ENCODE data around the gene ZNF33B. TPM values are rescaled to one million over a fixed set of nuclear protein-coding genes. Genes with fewer than 3 reads are reported as not detected.

Gene ZNF33B
- total and polyA plus RNA-seq, 7 donors = 12.1 to 21.9 (median 14.8) TPM

- Histone ChIP-seq H3K36me3 (no peaks in the 10 kb centered on the region), H3K9me3 (no peaks in the 10 kb centered on the region), H3K4me1 (no peaks in the 10 kb centered on the region), H3K27me3 (no peaks in the 10 kb centered on the region), H3K27ac (no peak overlapping the region), H3K4me3 (no peak overlapping the region)
- WGBS, 2 donors = 75 to 84% methylated on average over 4 of the region's 4 CpGs
- DNase-seq = no peak
- TF ChIP-seq POLR2A (IDR thresholded peaks at IDR 0.05) (no peak), EP300 (IDR thresholded peaks at IDR 0.05) (no peak)
- intact Hi-C loops (cut with DNase I) = no loop called here
Measured at GRCh38 chr10:42646214-42646613, 7.8 kb upstream of the ZNF33B start.

- 89 to 94% methylated on average over 12 of the region's 12 CpGs for WGBS, 2 donors
- TF ChIP-seq EP300 (IDR thresholded peaks at IDR 0.05) = no peak
- no peak for TF ChIP-seq POLR2A (IDR thresholded peaks at IDR 0.05)
- TF ChIP-seq CTCF (IDR thresholded peaks at IDR 0.05) = no peak
- no peak for TF ChIP-seq POLR2AphosphoS5 (IDR thresholded peaks at IDR 0.05)
- intact Hi-C loops (cut with DNase I) = no loop called here
- H3K4me1 ChIP-seq = no peaks in the 10 kb centered on the region
- no peaks in the 10 kb centered on the region for H3K27me3 ChIP-seq
- H3K4me3 ChIP-seq = no peak overlapping the region
- H3K27ac ChIP-seq = no peak overlapping the region
- no peaks in the 10 kb centered on the region for H3K36me3 ChIP-seq
- no peaks in the 10 kb centered on the region for H3K9me3 ChIP-seq
- no peak for DNase-seq
Measured at GRCh38 chr10:42645516-42645915, 7.1 kb upstream of the ZNF33B start.

GRCh38 chr10:42645103-42645502 lies 6.7 kb upstream of the ZNF33B start:
- intact Hi-C loops (cut with DNase I) = no loop called here
- 67 to 79% methylated on average over 4 of the region's 4 CpGs for WGBS, 2 donors
- Histone ChIP-seq H3K27me3 (no peaks in the 10 kb centered on the region), H3K36me3 (no peaks in the 10 kb centered on the region), H3K4me3 (no peak overlapping the region), H3K4me1 (no peaks in the 10 kb centered on the region), H3K27ac (no peak overlapping the region), H3K9me3 (no peaks in the 10 kb centered on the region)
- DNase-seq = no peak
- TF ChIP-seq EP300 (IDR thresholded peaks at IDR 0.05) (no peak), POLR2AphosphoS5 (IDR thresholded peaks at IDR 0.05) (no peak), CTCF (IDR thresholded peaks at IDR 0.05) (no peak), POLR2A (IDR thresholded peaks at IDR 0.05) (no peak)

- intact Hi-C loops (cut with DNase I) = no loop called here
- no peaks in the 10 kb centered on the region for H3K27me3 ChIP-seq
- no peak overlapping the region for H3K27ac ChIP-seq
- no peaks in the 10 kb centered on the region for H3K36me3 ChIP-seq
- DNase-seq = no peak
- WGBS, 2 donors = 38 to 78% methylated on average over 8 of the region's 8 CpGs
- TF ChIP-seq POLR2A (IDR thresholded peaks at IDR 0.05) (no peak), EP300 (IDR thresholded peaks at IDR 0.05) (no peak), CTCF (IDR thresholded peaks at IDR 0.05) (no peak), POLR2AphosphoS5 (IDR thresholded peaks at IDR 0.05) (no peak)
- H3K4me3 ChIP-seq = no peak overlapping the region
- H3K9me3 ChIP-seq = no peaks in the 10 kb centered on the region
- H3K4me1 ChIP-seq = peaks cover 0 to 10% (median 3%) of the 10 kb centered on the region in 4 donors
Measured at GRCh38 chr10:42640610-42641229, 2.4 kb upstream of the ZNF33B start.

GRCh38 chr10:42638821-42639270 lies 476 bp upstream of the ZNF33B start:
- DNase-seq = no peak
- peak overlapping the region; percentile 62 to 82 (median 76) for H3K4me3 ChIP-seq
- WGBS, 2 donors = 0% methylated on average over 6 of the region's 6 CpGs
- intact Hi-C loops (cut with DNase I) = loop anchor here (2.0 kb wide), 1 partner anchor 86 kb away; no protein-coding TSS in a partner anchor
- peak overlapping the region; percentile 89 to 92 (median 90) for H3K27ac ChIP-seq
- no peaks in the 10 kb centered on the region for H3K27me3 ChIP-seq
- H3K9me3 ChIP-seq = no peaks in the 10 kb centered on the region
- no peaks in the 10 kb centered on the region for H3K36me3 ChIP-seq
- TF ChIP-seq POLR2AphosphoS5 (IDR thresholded peaks at IDR 0.05) (no peak), CTCF (IDR thresholded peaks at IDR 0.05) (no peak), POLR2A (IDR thresholded peaks at IDR 0.05) (no peak), EP300 (IDR thresholded peaks at IDR 0.05) (no peak)
- peaks cover 0 to 10% (median 3%) of the 10 kb centered on the region in 4 donors for H3K4me1 ChIP-seq
